IMR-90 (cell line): ENCODE data around the gene ICAM1.

Source experiments
- BHLHE40 ChIP-seq: fragments of 150-350 bp; IDR thresholded peaks from 2 replicates; pipeline ENCODE4 v1.6.1; 2016; ENCODE audit warnings: mild to moderate bottlenecking, low read depth, low read length
- CEBPB ChIP-seq: IDR thresholded peaks from 2 replicates; pipeline ENCODE4 v1.6.1; 2012; ENCODE audit warnings: low read depth, low read length, improper control_type of control experiment
- CHD1 ChIP-seq: IDR thresholded peaks from 2 replicates; pipeline ENCODE4 v1.6.1; 2012; ENCODE audit warnings: low read depth, low read length, improper control_type of control experiment
- CTCF ChIP-seq: conservative IDR thresholded peaks from 2 replicates; pipeline ENCODE4 v1.5.1; 2012; ENCODE audit warnings: mild to moderate bottlenecking, low read depth, low read length, improper control_type of control experiment
- FOS ChIP-seq: fragments of 150-350 bp; IDR thresholded peaks from 2 replicates; pipeline ENCODE4 v1.6.1; 2016; ENCODE audit warnings: low read depth, low read length
- MAZ ChIP-seq: IDR thresholded peaks from 2 replicates; pipeline ENCODE4 v1.6.1; 2012; ENCODE audit warnings: low read depth, mild to moderate bottlenecking, low read length, improper control_type of control experiment, moderate library complexity, borderline replicate concordance
- MXI1 ChIP-seq: IDR thresholded peaks from 2 replicates; pipeline ENCODE4 v1.6.1; 2012; ENCODE audit warnings: low read depth, mild to moderate bottlenecking, low read length, moderate library complexity, borderline replicate concordance
- NFE2L2 ChIP-seq: fragments of 150-350 bp; IDR thresholded peaks from 2 replicates; pipeline ENCODE4 v1.6.1; 2016; ENCODE audit warnings: low read depth, mild to moderate bottlenecking, low read length
- POLR2A ChIP-seq: IDR thresholded peaks from 2 replicates; pipeline ENCODE4 v1.6.1; 2012; ENCODE audit warnings: mild to moderate bottlenecking, low read depth, low read length
- RAD21 ChIP-seq: IDR thresholded peaks from 2 replicates; pipeline ENCODE4 v1.6.1; 2012; ENCODE audit warnings: low read length, improper control_type of control experiment
- RCOR1 ChIP-seq: IDR thresholded peaks from 2 replicates; pipeline ENCODE4 v1.6.1; 2012; ENCODE audit warnings: mild to moderate bottlenecking, low read length, improper control_type of control experiment; ENCODE audit not compliant: insufficient replicate concordance
- RFX5 ChIP-seq: IDR thresholded peaks from 2 replicates; pipeline ENCODE4 v1.8.0; 2012; ENCODE audit warnings: low read depth, mild to moderate bottlenecking, low read length, moderate library complexity
- SMC3 ChIP-seq: fragments of 150-350 bp; IDR thresholded peaks from 2 replicates; pipeline ENCODE4 v1.6.1; 2016; ENCODE audit warnings: low read depth, mild to moderate bottlenecking, antibody characterized with exemption, low read length, moderate library complexity
- USF2 ChIP-seq: fragments of 150-350 bp; IDR thresholded peaks from 2 replicates; pipeline ENCODE4 v1.6.1; 2017; ENCODE audit warnings: mild to moderate bottlenecking, antibody characterized with exemption, low read length, low read depth

- TF ChIP-seq POLR2A (no peak), CTCF (no peak), FOS (no peak), MAZ (no peak), CEBPB (no peak), NFE2L2 (no peak), RCOR1 (no peak), RAD21 (no peak), SMC3 (no peak), MXI1 (no peak), USF2 (no peak), CHD1 (no peak), BHLHE40 (no peak), RFX5 (no peak)
Observed at GRCh38 chr19:10283301-10284064, 12.6 kb downstream of the ICAM1 start.
